ENCODE measurements around the gene EEF1G.

The EEF1G gene

GRCh38 chr11:62612366-62613290 is 38.9 kb upstream of the EEF1G start, which contains the start of the genes EML3 and ROM1 (continued):
- TF ChIP-seq ZNF530 (tag by site-specific recombination; IDR thresholded peaks at IDR 0.05; ENCODE audit: low read depth) (no peak), ZSCAN30 (tag by site-specific recombination; IDR thresholded peaks at IDR 0.05) (peak; percentile 43; the same call in 1 of the 2 replicates), GLI2 (tag by site-specific recombination; IDR thresholded peaks at IDR 0.05; ENCODE audit: borderline replicate concordance, low read depth) (no peak), ZNF785 (tag by site-specific recombination; IDR thresholded peaks at IDR 0.05) (no peak), ZNF19 (tag by site-specific recombination; IDR thresholded peaks at IDR 0.05; ENCODE audit: low read depth) (no peak), GFI1B (tag by site-specific recombination; IDR thresholded peaks at IDR 0.05) (no peak), GLIS1 (tag by site-specific recombination; IDR thresholded peaks at IDR 0.05) (peak; percentile 64; the same call in 1 of the 2 replicates), ZNF423 (tag by site-specific recombination; IDR thresholded peaks at IDR 0.05) (peak; percentile 70), HOXD13 (CRISPR knock-in tag; IDR thresholded peaks at IDR 0.05; ENCODE audit: borderline replicate concordance) (no peak), ZNF792 (tag by site-specific recombination; IDR thresholded peaks at IDR 0.05) (no peak), IKZF3 (tag by site-specific recombination; IDR thresholded peaks at IDR 0.05) (peak; percentile 79), ZNF692 (tag by site-specific recombination; IDR thresholded peaks at IDR 0.05) (no peak), ZNF610 (tag by site-specific recombination; IDR thresholded peaks at IDR 0.05; ENCODE audit: borderline replicate concordance) (no peak), ZNF76 (tag by site-specific recombination; IDR thresholded peaks at IDR 0.05; ENCODE audit: borderline replicate concordance, low read depth) (no peak), ZBTB11 (tag by site-specific recombination; conservative IDR thresholded peaks at IDR 0.05; ENCODE audit: low read depth) (no peak), ZFP41 (tag by site-specific recombination; IDR thresholded peaks at IDR 0.05; ENCODE audit: borderline replicate concordance) (no peak), ZNF214 (tag by site-specific recombination; IDR thresholded peaks at IDR 0.05; ENCODE audit: borderline replicate concordance) (no peak)
- TF ChIP-seq, protein P1, sequence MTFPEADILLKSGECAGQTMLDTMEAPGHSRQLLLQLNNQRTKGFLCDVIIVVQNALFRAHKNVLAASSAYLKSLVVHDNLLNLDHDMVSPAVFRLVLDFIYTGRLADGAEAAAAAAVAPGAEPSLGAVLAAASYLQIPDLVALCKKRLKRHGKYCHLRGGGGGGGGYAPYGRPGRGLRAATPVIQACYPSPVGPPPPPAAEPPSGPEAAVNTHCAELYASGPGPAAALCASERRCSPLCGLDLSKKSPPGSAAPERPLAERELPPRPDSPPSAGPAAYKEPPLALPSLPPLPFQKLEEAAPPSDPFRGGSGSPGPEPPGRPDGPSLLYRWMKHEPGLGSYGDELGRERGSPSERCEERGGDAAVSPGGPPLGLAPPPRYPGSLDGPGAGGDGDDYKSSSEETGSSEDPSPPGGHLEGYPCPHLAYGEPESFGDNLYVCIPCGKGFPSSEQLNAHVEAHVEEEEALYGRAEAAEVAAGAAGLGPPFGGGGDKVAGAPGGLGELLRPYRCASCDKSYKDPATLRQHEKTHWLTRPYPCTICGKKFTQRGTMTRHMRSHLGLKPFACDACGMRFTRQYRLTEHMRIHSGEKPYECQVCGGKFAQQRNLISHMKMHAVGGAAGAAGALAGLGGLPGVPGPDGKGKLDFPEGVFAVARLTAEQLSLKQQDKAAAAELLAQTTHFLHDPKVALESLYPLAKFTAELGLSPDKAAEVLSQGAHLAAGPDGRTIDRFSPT (tag by site-specific recombination; IDR thresholded peaks at IDR 0.05): no peak
- TF ChIP-seq, protein P2, sequence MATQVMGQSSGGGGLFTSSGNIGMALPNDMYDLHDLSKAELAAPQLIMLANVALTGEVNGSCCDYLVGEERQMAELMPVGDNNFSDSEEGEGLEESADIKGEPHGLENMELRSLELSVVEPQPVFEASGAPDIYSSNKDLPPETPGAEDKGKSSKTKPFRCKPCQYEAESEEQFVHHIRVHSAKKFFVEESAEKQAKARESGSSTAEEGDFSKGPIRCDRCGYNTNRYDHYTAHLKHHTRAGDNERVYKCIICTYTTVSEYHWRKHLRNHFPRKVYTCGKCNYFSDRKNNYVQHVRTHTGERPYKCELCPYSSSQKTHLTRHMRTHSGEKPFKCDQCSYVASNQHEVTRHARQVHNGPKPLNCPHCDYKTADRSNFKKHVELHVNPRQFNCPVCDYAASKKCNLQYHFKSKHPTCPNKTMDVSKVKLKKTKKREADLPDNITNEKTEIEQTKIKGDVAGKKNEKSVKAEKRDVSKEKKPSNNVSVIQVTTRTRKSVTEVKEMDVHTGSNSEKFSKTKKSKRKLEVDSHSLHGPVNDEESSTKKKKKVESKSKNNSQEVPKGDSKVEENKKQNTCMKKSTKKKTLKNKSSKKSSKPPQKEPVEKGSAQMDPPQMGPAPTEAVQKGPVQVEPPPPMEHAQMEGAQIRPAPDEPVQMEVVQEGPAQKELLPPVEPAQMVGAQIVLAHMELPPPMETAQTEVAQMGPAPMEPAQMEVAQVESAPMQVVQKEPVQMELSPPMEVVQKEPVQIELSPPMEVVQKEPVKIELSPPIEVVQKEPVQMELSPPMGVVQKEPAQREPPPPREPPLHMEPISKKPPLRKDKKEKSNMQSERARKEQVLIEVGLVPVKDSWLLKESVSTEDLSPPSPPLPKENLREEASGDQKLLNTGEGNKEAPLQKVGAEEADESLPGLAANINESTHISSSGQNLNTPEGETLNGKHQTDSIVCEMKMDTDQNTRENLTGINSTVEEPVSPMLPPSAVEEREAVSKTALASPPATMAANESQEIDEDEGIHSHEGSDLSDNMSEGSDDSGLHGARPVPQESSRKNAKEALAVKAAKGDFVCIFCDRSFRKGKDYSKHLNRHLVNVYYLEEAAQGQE (tag by site-specific recombination; IDR thresholded peaks at IDR 0.05): no peak
- TF ChIP-seq, protein P3, sequence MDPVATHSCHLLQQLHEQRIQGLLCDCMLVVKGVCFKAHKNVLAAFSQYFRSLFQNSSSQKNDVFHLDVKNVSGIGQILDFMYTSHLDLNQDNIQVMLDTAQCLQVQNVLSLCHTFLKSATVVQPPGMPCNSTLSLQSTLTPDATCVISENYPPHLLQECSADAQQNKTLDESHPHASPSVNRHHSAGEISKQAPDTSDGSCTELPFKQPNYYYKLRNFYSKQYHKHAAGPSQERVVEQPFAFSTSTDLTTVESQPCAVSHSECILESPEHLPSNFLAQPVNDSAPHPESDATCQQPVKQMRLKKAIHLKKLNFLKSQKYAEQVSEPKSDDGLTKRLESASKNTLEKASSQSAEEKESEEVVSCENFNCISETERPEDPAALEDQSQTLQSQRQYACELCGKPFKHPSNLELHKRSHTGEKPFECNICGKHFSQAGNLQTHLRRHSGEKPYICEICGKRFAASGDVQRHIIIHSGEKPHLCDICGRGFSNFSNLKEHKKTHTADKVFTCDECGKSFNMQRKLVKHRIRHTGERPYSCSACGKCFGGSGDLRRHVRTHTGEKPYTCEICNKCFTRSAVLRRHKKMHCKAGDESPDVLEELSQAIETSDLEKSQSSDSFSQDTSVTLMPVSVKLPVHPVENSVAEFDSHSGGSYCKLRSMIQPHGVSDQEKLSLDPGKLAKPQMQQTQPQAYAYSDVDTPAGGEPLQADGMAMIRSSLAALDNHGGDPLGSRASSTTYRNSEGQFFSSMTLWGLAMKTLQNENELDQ (tag by site-specific recombination; IDR thresholded peaks at IDR 0.05; ENCODE audit: low read depth): no peak
- TF ChIP-seq, protein P4, sequence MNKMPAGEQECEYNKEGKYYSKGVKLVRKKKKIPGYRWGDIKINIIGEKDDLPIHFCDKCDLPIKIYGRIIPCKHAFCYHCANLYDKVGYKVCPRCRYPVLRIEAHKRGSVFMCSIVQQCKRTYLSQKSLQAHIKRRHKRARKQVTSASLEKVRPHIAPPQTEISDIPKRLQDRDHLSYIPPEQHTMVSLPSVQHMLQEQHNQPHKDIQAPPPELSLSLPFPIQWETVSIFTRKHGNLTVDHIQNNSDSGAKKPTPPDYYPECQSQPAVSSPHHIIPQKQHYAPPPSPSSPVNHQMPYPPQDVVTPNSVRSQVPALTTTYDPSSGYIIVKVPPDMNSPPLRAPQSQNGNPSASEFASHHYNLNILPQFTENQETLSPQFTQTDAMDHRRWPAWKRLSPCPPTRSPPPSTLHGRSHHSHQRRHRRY (tag by site-specific recombination; IDR thresholded peaks at IDR 0.05): no peak
